Keratinocyte (primary cell): ENCODE measurements around the gene GBP4. TPM values are rescaled to one million over a fixed set of nuclear protein-coding genes. Genes with fewer than 3 reads are reported as not detected.

Experiments used
- DNase-seq: peaks from one replicate; pipeline ENCODE4 v3.0.0-alpha.2; 2011; ENCODE audit warnings: low read depth, missing footprints, low spot score
- FAIRE-seq: peaks from 2 replicates; lab custom pipeline; 2011; peaks lifted over from hg19 to GRCh38; lab: Jason Lieb, UNC
- H2AFZ ChIP-seq: 2 replicates; pipeline ENCODE4 v1.6.0; 2012; ENCODE audit warnings: low read length, control low read depth, inconsistent platforms; ENCODE audit not compliant: control insufficient read depth
- H3K27ac ChIP-seq: 2 replicates; pipeline ENCODE4 v1.5.1; 2011; ENCODE audit warnings: low read length; ENCODE audit not compliant: control insufficient read depth, insufficient read depth
- H3K27me3 ChIP-seq: 3 replicates; pipeline ENCODE4 v1.6.0; 2011; ENCODE audit warnings: low read length; ENCODE audit not compliant: control insufficient read depth, insufficient read depth; ENCODE audit errors: extremely low read depth
- H3K36me3 ChIP-seq, 2 experiments: 2 replicates in 1 of 2; 3 replicates in 1 of 2; pipeline ENCODE4 v1.5.1; 2011; ENCODE audit warnings: low read length in 2 of 2, mild to moderate bottlenecking in 1 of 2; ENCODE audit not compliant: control insufficient read depth in 2 of 2, insufficient read depth in 2 of 2; ENCODE audit errors: extremely low read depth in 1 of 2
- H3K4me1 ChIP-seq: 3 replicates; pipeline ENCODE4 v1.5.1; 2011; ENCODE audit warnings: low read length; ENCODE audit not compliant: control insufficient read depth, insufficient read depth; ENCODE audit errors: extremely low read depth
- H3K4me2 ChIP-seq: 3 replicates; pipeline ENCODE4 v1.6.0; 2011; ENCODE audit warnings: low read depth, low read length; ENCODE audit not compliant: control insufficient read depth, insufficient read depth; ENCODE audit errors: extremely low read depth
- H3K4me3 ChIP-seq, 3 experiments: fragments of 200-600 bp in 1 of 3; sonication (generic) in 1 of 3; 2 replicates in 2 of 3; 3 replicates in 1 of 3; pipeline ENCODE4 v1.5.1; 2011 to 2016; ENCODE audit warnings: low read length in 3 of 3, mild to moderate bottlenecking in 3 of 3, control low read depth in 2 of 3, inconsistent platforms in 1 of 3, low read depth in 1 of 3, mixed read lengths in 1 of 3, mixed run types in 1 of 3, moderate library complexity in 1 of 3; ENCODE audit not compliant: control insufficient read depth in 2 of 3, insufficient read depth in 2 of 3; ENCODE audit errors: extremely low read depth in 1 of 3
- H3K79me2 ChIP-seq: 2 replicates; pipeline ENCODE4 v1.6.0; 2012; ENCODE audit warnings: low read length; ENCODE audit not compliant: control insufficient read depth, insufficient read depth
- H3K9ac ChIP-seq: 3 replicates; pipeline ENCODE4 v1.6.0; 2011; ENCODE audit warnings: low read length; ENCODE audit not compliant: control insufficient read depth, insufficient read depth; ENCODE audit errors: extremely low read depth
- H3K9me1 ChIP-seq: 3 replicates; pipeline ENCODE4 v1.6.0; 2011; ENCODE audit warnings: low read length; ENCODE audit not compliant: control insufficient read depth, insufficient read depth; ENCODE audit errors: extremely low read depth
- H3K9me3 ChIP-seq: 2 replicates; pipeline ENCODE4 v1.5.1; 2012; ENCODE audit warnings: low read depth, low read length; ENCODE audit not compliant: control insufficient read depth
- H4K20me1 ChIP-seq: 3 replicates; pipeline ENCODE4 v1.6.0; 2011; ENCODE audit warnings: low read length; ENCODE audit not compliant: control insufficient read depth, insufficient read depth; ENCODE audit errors: extremely low read depth
- CTCF ChIP-seq, 3 experiments: IDR thresholded peaks in 1 of 3; conservative IDR thresholded peaks in 1 of 3; optimal IDR thresholded peaks in 1 of 3; 2 replicates in 2 of 3; 3 replicates in 1 of 3; pipeline versions ENCODE3 to v1.5.1; 2011; ENCODE audit warnings: low read length in 3 of 3, mild to moderate bottlenecking in 3 of 3, moderate library complexity in 2 of 3, control low read depth in 1 of 3, inconsistent platforms in 1 of 3; ENCODE audit not compliant: insufficient read depth in 2 of 3; ENCODE audit errors: extremely low read depth in 1 of 3
- EZH2 ChIP-seq: IDR thresholded peaks from one replicate; pipeline ENCODE4 v1.6.1; 2012; ENCODE audit warnings: inconsistent platforms, mild to moderate bottlenecking, low read length, moderate library complexity
- dilution Hi-C: fragments of 300-500 bp; cut with MboI; formaldehyde crosslinking; loops from one replicate; pipeline ENCODE4 v1.7.0; 2020; ENCODE audit warnings: low sequenced_read_pairs; ENCODE audit not compliant: extremely low pct_ligation_motif_present
- polyA plus RNA-seq, 5 experiments: library from polyadenylated mRNA; depleted of rRNA in 3 of 5; stranded (reverse) in 3 of 5; stranded (forward) in 1 of 5; unstranded in 1 of 5; fragments of >200 nt; gene quantifications; 1 replicate in 1 of 5; 2 replicates in 3 of 5; 3 replicates in 1 of 5; pipeline versions ENCODE4 v1.2.1 to v1.2.3, GENCODE V29; 2011 to 2012; ENCODE audit warnings: missing spikeins in 2 of 5, low read depth in 1 of 5, low replicate concordance in 1 of 5

The GBP4 gene
- polyA plus RNA-seq, 1 donor (not counting 4 experiments of a cell fraction or from before 2014, with no cell fraction given) = 0.01 TPM

- Histone ChIP-seq H3K4me3 (no peak overlapping the region), H3K9me3 (no peaks in the 10 kb centered on the region), H3K4me2 (no peak overlapping the region), H3K9ac (no peak overlapping the region), H3K4me1 (no peaks in the 10 kb centered on the region), H3K27me3 (no peaks in the 10 kb centered on the region), H2AFZ (no peak overlapping the region), H3K79me2 (no peaks in the 10 kb centered on the region), H3K36me3 (no peaks in the 10 kb centered on the region), H4K20me1 (no peaks in the 10 kb centered on the region), H3K9me1 (no peaks in the 10 kb centered on the region), H3K27ac (no peak overlapping the region)
- no peak for TF ChIP-seq CTCF (optimal IDR thresholded peaks at IDR 0.05 in 1 of 3, IDR thresholded peaks at IDR 0.05 in 1 of 3, conservative IDR thresholded peaks at IDR 0.05 in 1 of 3; ENCODE audit: extremely low read depth in 1 of 3, insufficient read depth in 2 of 3, low read length in 3 of 3)
- no peak for TF ChIP-seq EZH2
- no peak for FAIRE-seq
- DNase-seq = no peak
- dilution Hi-C loops = no loop called here
These were observed 27.7 kb downstream of the GBP4 start for GRCh38 chr1:89171067-89171438.

DNA sequence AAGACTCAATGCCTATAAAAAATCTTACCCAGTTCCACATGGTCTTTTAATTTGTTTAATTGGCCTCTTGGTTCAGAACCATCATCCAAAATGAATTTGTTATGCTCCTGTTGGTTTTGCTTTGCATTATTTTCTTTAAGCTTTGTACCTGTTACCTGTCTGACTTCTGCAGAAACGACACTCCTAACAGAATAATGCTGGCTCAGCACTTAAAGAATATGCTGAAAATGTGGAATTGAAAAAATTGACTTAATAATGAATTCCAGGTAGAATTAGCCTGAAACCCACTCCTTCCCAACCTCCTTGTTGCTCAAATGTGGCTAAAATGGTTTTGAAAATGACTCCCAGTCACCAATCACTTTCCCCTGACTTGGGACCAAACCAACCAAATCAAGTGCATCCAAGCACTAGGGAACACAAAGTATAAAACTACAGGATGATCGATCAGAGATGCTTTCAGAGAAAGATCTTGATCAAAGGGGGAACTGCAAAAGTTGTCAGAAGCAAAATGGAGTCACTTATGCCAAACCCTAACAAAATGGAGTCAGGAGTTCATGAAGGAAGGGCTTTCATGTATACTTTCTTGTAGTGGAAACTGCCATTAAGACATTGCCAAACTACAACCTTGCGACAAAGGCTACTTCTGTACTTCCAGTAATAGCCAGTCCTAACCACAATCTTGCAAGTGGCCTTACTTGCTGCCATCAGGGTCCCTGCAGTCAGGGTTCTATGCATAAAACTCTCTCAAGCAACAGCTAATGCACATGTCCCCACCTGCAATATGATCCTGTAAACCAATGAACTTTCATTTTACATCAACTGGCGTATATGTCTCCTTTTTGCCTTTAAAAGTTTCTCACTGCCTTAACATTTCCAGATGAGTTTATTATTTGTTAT, 28.3 kb downstream of the GBP4 start:
- H3K9ac ChIP-seq = no peak overlapping the region
- H3K9me3 ChIP-seq = no peaks in the 10 kb centered on the region
- H3K9me1 ChIP-seq = no peaks in the 10 kb centered on the region
- TF ChIP-seq EZH2 (no peak), CTCF (optimal IDR thresholded peaks at IDR 0.05 in 1 of 3, IDR thresholded peaks at IDR 0.05 in 1 of 3, conservative IDR thresholded peaks at IDR 0.05 in 1 of 3; ENCODE audit: extremely low read depth in 1 of 3, insufficient read depth in 2 of 3, low read length in 3 of 3) (no peak)
- dilution Hi-C loops = no loop called here
- H3K36me3 ChIP-seq = no peaks in the 10 kb centered on the region
- H3K27ac ChIP-seq = no peak overlapping the region
- FAIRE-seq = no peak
- no peak overlapping the region for H2AFZ ChIP-seq
- no peaks in the 10 kb centered on the region for H3K27me3 ChIP-seq
- H3K4me2 ChIP-seq = no peak overlapping the region
- H3K4me3 ChIP-seq = no peak overlapping the region
- H3K4me1 ChIP-seq = no peaks in the 10 kb centered on the region
- DNase-seq = no peak
- H3K79me2 ChIP-seq = no peaks in the 10 kb centered on the region
- no peaks in the 10 kb centered on the region for H4K20me1 ChIP-seq
